ENCODE measurements around the gene ITPKC. TPM values are rescaled to one million over a fixed set of nuclear protein-coding genes. Genes with fewer than 3 reads are reported as not detected.

The ITPKC gene
- total and polyA plus RNA-seq, 9 of the 15 experiments (the other 6 are each of a cell fraction or from before 2014, with no cell fraction given) = 0.08 to 9.3 (median 5.8) TPM

DNA sequence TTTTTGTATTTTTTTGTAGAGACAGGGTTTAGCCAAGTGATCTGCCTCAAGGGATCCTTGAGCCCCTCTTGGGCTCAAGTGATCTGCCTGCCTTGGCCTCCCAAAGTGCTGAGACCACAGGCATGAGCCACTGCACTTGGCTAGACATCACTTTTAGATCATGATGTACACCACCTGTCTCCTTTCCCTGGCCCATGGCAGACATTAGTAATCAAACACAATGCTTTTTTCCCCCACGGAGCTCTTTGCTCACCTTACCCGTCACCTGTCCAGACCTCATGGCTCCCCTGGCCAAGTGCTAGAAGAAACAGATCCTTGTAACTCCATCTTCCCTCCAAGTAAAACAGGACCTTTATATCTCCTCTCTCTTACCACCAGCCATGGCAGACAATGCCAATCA is 44.9 kb upstream of the ITPKC start:
- BruUV-seq (replicated peaks) = no TSS peak
- no peak for ATAC-seq
- POLR2A ChIA-PET = no interaction called here

More for the DNA sequence above, 44.9 kb upstream of the ITPKC start:
- DNase-seq (ENCODE audit: extremely low read depth in 1 of 4, low spot score in 3 of 4) = no peak
- Histone ChIP-seq H3K9ac (ENCODE audit: insufficient read depth in 1 of 2, low read depth in 2 of 2, low read length in 2 of 2) (no peak overlapping the region), H3K4me1 (replicated peaks in 1 of 2; ENCODE audit: control insufficient read depth in 2 of 2, insufficient read depth in 2 of 2, low read length in 2 of 2) (peaks cover 1 to 11% of the 10 kb centered on the region in 2 experiments; a peak in 4 of 5 replicates), H3K9me1 (ENCODE audit: control insufficient read depth, insufficient read depth, low read length) (no peaks in the 10 kb centered on the region), H3K4me3 (no peak overlapping the region), H3K4me2 (ENCODE audit: insufficient read depth, low read length) (no peak overlapping the region), H3K27ac (ENCODE audit: extremely low read depth, low read depth, low read length) (no peak overlapping the region), H3K79me2 (ENCODE audit: control insufficient read depth, insufficient read depth, low read length) (no peaks in the 10 kb centered on the region), H3K9me3 (replicated peaks; ENCODE audit: control insufficient read depth, insufficient read depth, low read depth, low read length) (peaks cover 17% of the 10 kb centered on the region), H4K20me1 (replicated peaks; ENCODE audit: control insufficient read depth, insufficient read depth, low read length) (no peaks in the 10 kb centered on the region), H3K27me3 (ENCODE audit: control insufficient read depth in 2 of 2, insufficient read depth in 2 of 2, low read length in 2 of 2) (no peaks in the 10 kb centered on the region), H3K36me3 (ENCODE audit: control insufficient read depth, insufficient read depth, low read length) (peaks cover 93% of the 10 kb centered on the region), H2AFZ (ENCODE audit: low read depth, low read length) (no peak overlapping the region)
- in situ Hi-C loops (cut with MboI) = no loop called here
- peak; percentile 56; the same call in 1 of the 2 replicates for TF ChIP-seq ZBTB17 (CRISPR knock-in tag; IDR thresholded peaks at IDR 0.05)
- TF ChIP-seq DMBX1 (CRISPR knock-in tag; IDR thresholded peaks at IDR 0.05; ENCODE audit: borderline replicate concordance) = no peak
- no peak for TF ChIP-seq RBM22 (IDR thresholded peaks at IDR 0.05; ENCODE audit: low read depth, low read length, poor library complexity, severe bottlenecking)
- TF ChIP-seq, protein P1, sequence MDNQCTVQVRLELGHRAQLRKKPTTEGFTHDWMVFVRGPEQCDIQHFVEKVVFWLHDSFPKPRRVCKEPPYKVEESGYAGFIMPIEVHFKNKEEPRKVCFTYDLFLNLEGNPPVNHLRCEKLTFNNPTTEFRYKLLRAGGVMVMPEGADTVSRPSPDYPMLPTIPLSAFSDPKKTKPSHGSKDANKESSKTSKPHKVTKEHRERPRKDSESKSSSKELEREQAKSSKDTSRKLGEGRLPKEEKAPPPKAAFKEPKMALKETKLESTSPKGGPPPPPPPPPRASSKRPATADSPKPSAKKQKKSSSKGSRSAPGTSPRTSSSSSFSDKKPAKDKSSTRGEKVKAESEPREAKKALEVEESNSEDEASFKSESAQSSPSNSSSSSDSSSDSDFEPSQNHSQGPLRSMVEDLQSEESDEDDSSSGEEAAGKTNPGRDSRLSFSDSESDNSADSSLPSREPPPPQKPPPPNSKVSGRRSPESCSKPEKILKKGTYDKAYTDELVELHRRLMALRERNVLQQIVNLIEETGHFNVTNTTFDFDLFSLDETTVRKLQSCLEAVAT (IDR thresholded peaks at IDR 0.05) = 0 out of 4 replicates have a peak, but pooled peaks of 1 of the 2 experiments have one; percentile 48
- no peak for TF ChIP-seq BRF1 (IDR thresholded peaks at IDR 0.05; ENCODE audit: borderline replicate concordance, extremely low read depth, insufficient read length)
- no peak for TF ChIP-seq ZNF830 (CRISPR knock-in tag; IDR thresholded peaks at IDR 0.05)
- WGBS (ENCODE audit: insufficient coverage, low coverage, missing lambda C conversion rate) = 76% methylated on average over 2 of the region's 2 CpGs
- FAIRE-seq = no peak
- CTCF ChIA-PET (ENCODE audit: low intra/inter-chr PET ratio) = no interaction called here
- intact Hi-C loops (cut with micrococcal nuclease) = no loop called here
